Left lung (tissue), 14 donors: ENCODE data around the gene PAPSS2. TPM values are rescaled to one million over a fixed set of nuclear protein-coding genes. Genes with fewer than 3 reads are reported as not detected.
"Not testable (repeated sequence)": the region's sequence is repeated elsewhere in the genome, so short reads cannot be mapped to it uniquely, and the experiment has no call there.

ENCODE experiments used
- ATAC-seq: fragments of 200-7000 bp; cut with Tn5 transposase; one replicate; pipeline ENCODE4 v1.9.1; 2020; ENCODE audit warnings: moderate library complexity
- DNase-seq, 4 donors: peaks; one replicate each; pipeline ENCODE4 v3.0.0-alpha.2; 2013 to 2020
- H3K27ac ChIP-seq, 2 donors: fragments of 200-600 bp; sonication (generic) in 1 of 2; one replicate each; pipeline versions ENCODE4 v1.5.0 to v1.8.0; 2020 to 2021
- H3K27me3 ChIP-seq, 2 donors: fragments of 200-600 bp; sonication (generic) in 1 of 2; one replicate each; pipeline versions ENCODE4 v1.5.0 to v1.8.0; 2020 to 2021
- H3K36me3 ChIP-seq, 2 donors: fragments of 200-600 bp; sonication (generic) in 1 of 2; one replicate each; pipeline versions ENCODE4 v1.5.0 to v1.8.0; 2020 to 2021
- H3K4me1 ChIP-seq, 2 donors: fragments of 200-600 bp; one replicate each; pipeline ENCODE4 v1.8.0; 2021
- H3K4me3 ChIP-seq, 2 donors: fragments of 200-600 bp; sonication (generic) in 1 of 2; one replicate each; pipeline versions ENCODE4 v1.5.0 to v1.8.0; 2020 to 2021; ENCODE audit warnings: mild to moderate bottlenecking in 1 of 2
- H3K9me3 ChIP-seq, 2 donors: fragments of 200-600 bp; sonication (generic) in 1 of 2; one replicate each; pipeline versions ENCODE4 v1.5.0 to v1.8.0; 2020 to 2021
- CTCF ChIP-seq, 2 donors: fragments of 200-600 bp; sonication (generic) in 1 of 2; IDR thresholded peaks; one replicate each; pipeline versions ENCODE4 v1.5.0 to v1.8.0; 2021; ENCODE audit warnings: antibody characterized with exemption in 2 of 2
- intact Hi-C, 2 donors: fragments of 100-400 bp; cut with DNase I; formaldehyde crosslinking; loops; one replicate each; pipeline versions ENCODE4 v1.11.2 to v1.14.2; 2022
- long read RNA-seq, 12 donors: library from polyadenylated mRNA in 2 of 12; unstranded in 2 of 12; transcript quantifications; one replicate each; pipeline ENCODE4 v2.0.0 and lab custom pipeline, GENCODE V29; 2019 to 2026
- polyA plus RNA-seq, 6 donors: library from polyadenylated mRNA; unstranded; fragments of 120-200 nt; gene quantifications; one replicate each; pipeline ENCODE4 v1.2.1, GENCODE V29; 2013; ENCODE audit not compliant: insufficient read length in 6 of 6
- total RNA-seq, 2 donors: library from RNA; stranded (reverse); fragmentation: NEBNext Ultra II Directional; extraction: Animal tissue kit (Norgen Biotek cat#: 25700); gene quantifications; one replicate each; pipeline ENCODE4 v1.2.1, GENCODE V29; 2021
- donor health status: DM: no; HTN: yes; CAD: no.
- donor health status: DM: no; HTN: no; CAD: no.

The PAPSS2 gene
- 100 to 1,000 TPM; 114 to 183 TPM for total RNA-seq
- 10 to 100 TPM; 49.0 to 61.1 (median 56.3) TPM for polyA plus RNA-seq
- long read RNA-seq, donor 1, transcript PAPSS2-201 (12 exons, 3,949 nt), result major isoform, 9 of 9 reads
- long read RNA-seq, donor 1, partial matches to known transcripts, result 0 of 9 reads
- long read RNA-seq, donor 1, other reads (novel, unspliced or antisense), result 0 of 9 reads
- long read RNA-seq, donor 2, transcript PAPSS2-201 (12 exons, 3,949 nt), result major isoform, 8 of 8 reads
- long read RNA-seq, donor 2, partial matches to known transcripts, result 0 of 8 reads
- long read RNA-seq, donor 2, other reads (novel, unspliced or antisense), result 0 of 8 reads
- long read RNA-seq, donor 3, transcript PAPSS2-201 (12 exons, 3,949 nt), result major isoform, 9 of 9 reads
- long read RNA-seq, donor 3, partial matches to known transcripts, result 0 of 9 reads
- long read RNA-seq, donor 3, other reads (novel, unspliced or antisense), result 0 of 9 reads
- long read RNA-seq, donor 4, transcript PAPSS2-201 (12 exons, 3,949 nt), result major isoform, 9 of 24 reads
- long read RNA-seq, donor 4, partial matches to known transcripts, result 12 of 24 reads
- long read RNA-seq, donor 4, other reads (novel, unspliced or antisense), result 3 of 24 reads
- long read RNA-seq, donor 5, transcript PAPSS2-201 (12 exons, 3,949 nt), result major isoform, 7 of 20 reads
- long read RNA-seq, donor 5, partial matches to known transcripts, result 13 of 20 reads
- long read RNA-seq, donor 5, other reads (novel, unspliced or antisense), result 0 of 20 reads
- long read RNA-seq, donor 6, transcript PAPSS2-201 (12 exons, 3,949 nt), result major isoform, 11 of 11 reads
- long read RNA-seq, donor 6, partial matches to known transcripts, result 0 of 11 reads
- long read RNA-seq, donor 6, other reads (novel, unspliced or antisense), result 0 of 11 reads
- long read RNA-seq, donor 7, partial matches to known transcripts, result 6 of 7 reads
- long read RNA-seq, donor 7, other reads (novel, unspliced or antisense), result 0 of 7 reads
- long read RNA-seq, donor 8, transcript PAPSS2-201 (12 exons, 3,949 nt), result major isoform, 7 of 7 reads
- long read RNA-seq, donor 8, partial matches to known transcripts, result 0 of 7 reads
- long read RNA-seq, donor 8, other reads (novel, unspliced or antisense), result 0 of 7 reads
- long read RNA-seq, donor 9, result 0 reads
- long read RNA-seq, donor 10, partial matches to known transcripts, result 5 of 11 reads
- long read RNA-seq, donor 10, other reads (novel, unspliced or antisense), result 6 of 11 reads
- long read RNA-seq, donor 11, partial matches to known transcripts, result 0 of 2 reads
- long read RNA-seq, donor 11, other reads (novel, unspliced or antisense), result 0 of 2 reads
- long read RNA-seq, donor 12, partial matches to known transcripts, result 0 of 4 reads
- long read RNA-seq, donor 12, other reads (novel, unspliced or antisense), result 0 of 4 reads

DNA sequence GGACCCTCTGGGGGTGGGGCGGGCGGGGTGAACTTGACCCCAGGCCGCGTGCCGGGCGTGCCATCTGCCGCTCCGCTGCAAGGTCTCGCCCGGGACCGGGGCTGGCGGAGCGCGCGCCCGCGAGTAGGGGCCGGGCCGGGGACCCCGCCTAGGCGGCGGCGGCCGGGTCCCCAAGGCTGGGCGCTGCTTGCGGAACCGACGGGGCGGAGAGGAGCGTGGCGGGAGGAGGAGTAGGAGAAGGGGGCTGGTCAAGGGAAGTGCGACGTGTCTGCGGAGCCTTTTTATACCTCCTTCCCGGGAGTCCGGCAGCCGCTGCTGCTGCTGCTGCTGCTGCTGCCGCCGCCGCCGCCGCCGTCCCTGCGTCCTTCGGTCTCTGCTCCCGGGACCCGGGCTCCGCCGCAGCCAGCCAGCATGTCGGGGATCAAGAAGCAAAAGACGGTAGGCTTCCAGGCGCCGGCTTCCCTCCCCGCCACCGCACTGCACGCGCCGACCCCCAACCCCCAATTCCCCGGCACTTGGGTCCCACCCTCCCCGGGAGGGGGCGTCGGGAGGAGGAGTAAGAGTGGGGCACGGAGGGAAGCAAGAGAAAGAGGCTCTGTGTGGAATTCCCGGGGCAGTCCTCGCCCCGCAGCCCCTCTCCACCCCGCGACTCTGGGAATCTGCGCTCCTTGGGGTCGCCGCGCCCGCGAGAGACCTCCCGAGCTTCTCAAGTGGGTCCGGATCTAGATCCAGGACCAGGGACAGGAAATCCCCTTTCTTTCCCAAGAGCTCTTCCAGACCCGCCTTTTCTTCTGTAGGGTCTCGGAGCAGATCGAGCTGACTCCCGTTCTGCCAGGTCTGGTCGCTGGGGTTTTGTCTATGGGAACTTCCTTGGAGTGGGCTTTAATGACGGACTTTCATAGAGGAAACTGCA lies at the start of gene PAPSS2:
TSS of gene PAPSS2 (plus strand) at position 308 of the 913 bp plus-strand sequence. CDS start at position 412, 104 bp downstream.
- DNase-seq (peak; percentile 63 to 93 (median 79)), ATAC-seq (peak; percentile 82)
- Histone ChIP-seq H3K4me1 (peaks cover 0 to 41% of the 10 kb centered on the region in 2 donors), H3K36me3 (no peaks in the 10 kb centered on the region), H3K27me3 (peaks cover 0 to 6% of the 10 kb centered on the region in 2 donors), H3K27ac (peak within 1 kb of the TSS; percentile 89), H3K4me3 (peak within 1 kb of the TSS; percentile 63 to 74), H3K9me3 (no peaks in the 10 kb centered on the region)
- TF ChIP-seq CTCF (IDR thresholded peaks at IDR 0.05), result no peak
- intact Hi-C loops, result loop anchor here in 1 of 2 donors (5.0 kb wide), 1 partner anchor 77 kb away; no protein-coding TSS in a partner anchor

GRCh38 chr10:87611341-87611740 lies 48.3 kb upstream of the PAPSS2 start:
- DNase-seq, H3K36me3 ChIP-seq, H3K4me3 ChIP-seq, ATAC-seq, intact Hi-C loops, H3K4me1 ChIP-seq, H3K9me3 ChIP-seq, H3K27me3 ChIP-seq, H3K27ac ChIP-seq: not testable (repeated sequence)

GRCh38 chr10:87612115-87612514 lies 47.6 kb upstream of the PAPSS2 start:
- no peak overlapping the region for H3K4me3 ChIP-seq
- TF ChIP-seq CTCF (IDR thresholded peaks at IDR 0.05), result no peak
- no peaks in the 10 kb centered on the region for H3K4me1 ChIP-seq
- H3K27ac ChIP-seq, result no peak overlapping the region
- H3K36me3 ChIP-seq, result no peaks in the 10 kb centered on the region
- ATAC-seq (no peak), DNase-seq (no peak)
- H3K9me3 ChIP-seq, result no peaks in the 10 kb centered on the region
- intact Hi-C loops, result no loop called here
- H3K27me3 ChIP-seq, result no peaks in the 10 kb centered on the region

- Histone ChIP-seq H3K9me3 (no peaks in the 10 kb centered on the region), H3K27ac (no peak overlapping the region), H3K36me3 (no peaks in the 10 kb centered on the region), H3K4me3 (no peak overlapping the region), H3K27me3 (no peaks in the 10 kb centered on the region), H3K4me1 (peaks cover 0 to 2% of the 10 kb centered on the region in 2 donors)
- intact Hi-C loops, result no loop called here
- no peak for TF ChIP-seq CTCF (IDR thresholded peaks at IDR 0.05)
- DNase-seq (no peak), ATAC-seq (no peak)
These were observed 45.9 kb upstream of the PAPSS2 start for GRCh38 chr10:87613751-87614150.
